ENCODE measurements around the gene MAD2L1BP.

MAD2L1BP gene

GRCh38 chr6:43681303-43681702 lies 45.7 kb downstream of the MAD2L1BP start (continued):
- no peak for TF ChIP-seq CREB5 (CRISPR knock-in tag; IDR thresholded peaks at IDR 0.05; ENCODE audit: low read depth)
- TF ChIP-seq ZFP3 (CRISPR knock-in tag; IDR thresholded peaks at IDR 0.05), result no peak

- TF ChIP-seq POU6F1 (CRISPR knock-in tag; IDR thresholded peaks at IDR 0.05; ENCODE audit: borderline replicate concordance, low read depth) (no peak), CREB5 (CRISPR knock-in tag; IDR thresholded peaks at IDR 0.05; ENCODE audit: low read depth) (no peak), TOX (CRISPR knock-in tag; IDR thresholded peaks at IDR 0.05; ENCODE audit: borderline replicate concordance) (no peak), ZNF70 (CRISPR knock-in tag; IDR thresholded peaks at IDR 0.05) (no peak), ARNTL (CRISPR knock-in tag; IDR thresholded peaks at IDR 0.05; ENCODE audit: borderline replicate concordance, low read depth) (no peak), ZNF565 (CRISPR knock-in tag; conservative IDR thresholded peaks at IDR 0.05; ENCODE audit: low read depth) (no peak), CSDC2 (CRISPR knock-in tag; IDR thresholded peaks at IDR 0.05) (no peak), ZFP30 (CRISPR knock-in tag; IDR thresholded peaks at IDR 0.05) (no peak), BACH2 (CRISPR knock-in tag; IDR thresholded peaks at IDR 0.05; ENCODE audit: borderline replicate concordance) (no peak), ZC3H10 (CRISPR knock-in tag; IDR thresholded peaks at IDR 0.05) (no peak), TSHZ2 (CRISPR knock-in tag; IDR thresholded peaks at IDR 0.05) (no peak), PPARA (CRISPR knock-in tag; IDR thresholded peaks at IDR 0.05; ENCODE audit: borderline replicate concordance) (no peak), TCF4 (CRISPR knock-in tag; IDR thresholded peaks at IDR 0.05; ENCODE audit: borderline replicate concordance) (no peak), ZFP3 (CRISPR knock-in tag; IDR thresholded peaks at IDR 0.05) (no peak), CSRNP3 (CRISPR knock-in tag; IDR thresholded peaks at IDR 0.05) (no peak), RARB (CRISPR knock-in tag; IDR thresholded peaks at IDR 0.05) (no peak), ZNF8 (CRISPR knock-in tag; IDR thresholded peaks at IDR 0.05) (no peak), SNAI2 (CRISPR knock-in tag; IDR thresholded peaks at IDR 0.05) (no peak), PATZ1 (CRISPR knock-in tag; IDR thresholded peaks at IDR 0.05; ENCODE audit: borderline replicate concordance) (no peak)
- ATAC-seq, result no peak
Observed at GRCh38 chr6:43682724-43683429, 47.2 kb downstream of the MAD2L1BP start.

All from SK-N-SH treated with all-trans-retinoic acid at 6 μM for 48 hours (cell line).